Panc1 (cell line): ENCODE data around the gene CPSF6. TPM values are rescaled to one million over a fixed set of nuclear protein-coding genes. Genes with fewer than 3 reads are reported as not detected.

Experiments used
- ATAC-seq: fragments of 200-7000 bp; cut with Tn5 transposase; 2 replicates; pipeline ENCODE4 v1.9.1; 2020; ENCODE audit warnings: mild to moderate bottlenecking, moderate library complexity
- BruUV-seq: library from RNA; stranded (reverse); fragments of 400-500 nt; replicated peaks from 2 replicates; lab custom pipeline; 2021; lab: Mats Ljungman, UMichigan
- CTCF ChIA-PET: fragments of 300-600 bp; sonication (Branson Sonifier 250); formaldehyde crosslinking; loops from one replicate; lab custom pipeline; 2022; ENCODE audit warnings: antibody characterized with exemption; lab: Charles Lee
- POLR2A ChIA-PET: fragments of 300-600 bp; sonication (Branson Sonifier 250); formaldehyde crosslinking; loops from one replicate; lab custom pipeline; 2022; ENCODE audit warnings: antibody characterized with exemption; lab: Charles Lee
- DNase-seq: peaks from one replicate; pipeline ENCODE4 v3.0.0-alpha.2; 2010; ENCODE audit warnings: low read depth, low spot score
- H3K27ac ChIP-seq: 2 replicates; pipeline ENCODE4 v1.5.1; 2011; ENCODE audit warnings: mild to moderate bottlenecking, low read length, inconsistent platforms
- H3K27me3 ChIP-seq: fragments of 200-500 bp; sonication (Bioruptor generic); 2 replicates; pipeline ENCODE4 v1.6.0; 2014; ENCODE audit warnings: low read length, inconsistent platforms; ENCODE audit not compliant: control insufficient read depth, insufficient read depth
- H3K36me3 ChIP-seq: fragments of 200-500 bp; sonication (Bioruptor generic); 2 replicates; pipeline ENCODE4 v1.5.1; 2014; ENCODE audit warnings: inconsistent platforms, mild to moderate bottlenecking, low read length, moderate library complexity; ENCODE audit not compliant: control insufficient read depth, insufficient read depth
- H3K4me1 ChIP-seq: 2 replicates; pipeline ENCODE4 v1.5.1; 2011; ENCODE audit warnings: inconsistent platforms, mild to moderate bottlenecking, low read length, moderate library complexity; ENCODE audit not compliant: control insufficient read depth, insufficient read depth
- H3K4me3 ChIP-seq, 2 experiments: 2 replicates each; pipeline ENCODE4 v1.5.1; 2011 to 2012; ENCODE audit warnings: low read depth in 2 of 2, low read length in 2 of 2, mild to moderate bottlenecking in 2 of 2, inconsistent platforms in 1 of 2, moderate library complexity in 1 of 2
- H3K9me3 ChIP-seq: fragments of 200-500 bp; sonication (Bioruptor generic); 2 replicates; pipeline ENCODE4 v1.5.1; 2014; ENCODE audit warnings: low read depth, mild to moderate bottlenecking, inconsistent platforms, low read length, moderate library complexity; ENCODE audit not compliant: control insufficient read depth, insufficient read depth
- CTCF ChIP-seq: fragments of 450-650 bp; IDR thresholded peaks from 2 replicates; pipeline ENCODE4 v1.5.1; 2017; ENCODE audit warnings: mild to moderate bottlenecking
- POLR2AphosphoS5 ChIP-seq: IDR thresholded peaks from 2 replicates; pipeline ENCODE4 v1.6.1; 2012; ENCODE audit warnings: mild to moderate bottlenecking, low read depth, low read length, moderate library complexity
- REST ChIP-seq, 2 experiments: IDR thresholded peaks; 2 replicates each; pipeline ENCODE4 v1.6.1; 2011 to 2012; ENCODE audit warnings: low read depth in 2 of 2, control low read depth in 1 of 2, low read length in 1 of 2, mild to moderate bottlenecking in 1 of 2, moderate library complexity in 1 of 2; ENCODE audit not compliant: insufficient read depth in 1 of 2
- SIN3A ChIP-seq: IDR thresholded peaks from 2 replicates; pipeline ENCODE4 v1.6.1; 2012; ENCODE audit warnings: low read depth, mild to moderate bottlenecking, low read length, moderate library complexity, borderline replicate concordance; ENCODE audit not compliant: insufficient read depth
- TCF7L2 ChIP-seq: IDR thresholded peaks from 2 replicates; pipeline ENCODE4 v1.6.1; 2011; ENCODE audit warnings: mild to moderate bottlenecking, low read depth, low read length, inconsistent platforms
- in situ Hi-C: cut with HindIII; loops from 2 replicates; pipeline ENCODE4 v1.10.0; 2016; ENCODE audit warnings: low sequenced_read_pairs, low pct_unique_long_range_greater_than_20kb
- intact Hi-C: fragments of 100-400 bp; cut with micrococcal nuclease; formaldehyde crosslinking; loops from one replicate; pipeline ENCODE4 v1.10.0; 2022; ENCODE audit not compliant: unreplicated experiment
- total RNA-seq: library from RNA; stranded (reverse); gene quantifications from one replicate; pipeline ENCODE4 v1.2.1, GENCODE V29; 2021; ENCODE audit not compliant: unreplicated experiment

The CPSF6 gene
- total RNA-seq, 1 experiment from 2014 or later: 82.0 TPM

- ChIA-PET POLR2A (no interaction called here), CTCF (interaction anchor here (0.6 kb wide), 1 partner anchor 394 kb away, joined by 3 read pairs; no protein-coding TSS in a partner anchor)
- no peaks in the 10 kb centered on the region for H3K36me3 ChIP-seq
- no peak for DNase-seq
- H3K4me1 ChIP-seq: no peaks in the 10 kb centered on the region
- intact Hi-C loops: no loop called here
- no peak overlapping the region for H3K4me3 ChIP-seq
- no peak for ATAC-seq
- H3K27ac ChIP-seq: no peak overlapping the region
- in situ Hi-C loops: no loop called here
- no TSS peak for BruUV-seq
- TF ChIP-seq TCF7L2 (no peak), POLR2AphosphoS5 (no peak), CTCF (no peak), REST (IDR thresholded peaks at IDR 0.05; ENCODE audit: insufficient read depth in 1 of 2, low read depth in 2 of 2, low read length in 1 of 2) (no peak), SIN3A (no peak)
- H3K27me3 ChIP-seq: no peaks in the 10 kb centered on the region
- H3K9me3 ChIP-seq: no peaks in the 10 kb centered on the region
Measured at GRCh38 chr12:69214169-69214568, 25.2 kb upstream of the CPSF6 start.

GRCh38 chr12:69225251-69225910 lies 14.0 kb upstream of the CPSF6 start:
- ATAC-seq (no peak), DNase-seq (no peak)
- in situ Hi-C loops: no loop called here
- H3K4me3 ChIP-seq: no peak overlapping the region
- H3K27me3 ChIP-seq: no peaks in the 10 kb centered on the region
- ChIA-PET CTCF (no interaction called here), POLR2A (no interaction called here)
- no peaks in the 10 kb centered on the region for H3K4me1 ChIP-seq
- H3K36me3 ChIP-seq: no peaks in the 10 kb centered on the region
- BruUV-seq: no TSS peak
- H3K27ac ChIP-seq: no peak overlapping the region
- no peak for TF ChIP-seq SIN3A
- TF ChIP-seq TCF7L2: no peak
- no peak for TF ChIP-seq CTCF
- no peak for TF ChIP-seq REST (IDR thresholded peaks at IDR 0.05; ENCODE audit: insufficient read depth in 1 of 2, low read depth in 2 of 2, low read length in 1 of 2)
- no peak for TF ChIP-seq POLR2AphosphoS5
- H3K9me3 ChIP-seq: 0 out of 2 replicates have a peak, but pooled peaks cover 3% of the 10 kb centered on the region
- intact Hi-C loops: no loop called here
